Stimulated activated CD8-positive, alpha-beta memory T cell treated with anti-CD3 and anti-CD28 coated beads, Interleukin-15, amount 100 ng/mL, for 1 hour (primary cell): Measurements from ENCODE around the gene HDHD5.

ENCODE experiments used
- DNase-seq: peaks from one replicate; pipeline ENCODE4 v3.0.0-alpha.2; 2020; ENCODE audit warnings: low read depth

Gene HDHD5

DNA sequence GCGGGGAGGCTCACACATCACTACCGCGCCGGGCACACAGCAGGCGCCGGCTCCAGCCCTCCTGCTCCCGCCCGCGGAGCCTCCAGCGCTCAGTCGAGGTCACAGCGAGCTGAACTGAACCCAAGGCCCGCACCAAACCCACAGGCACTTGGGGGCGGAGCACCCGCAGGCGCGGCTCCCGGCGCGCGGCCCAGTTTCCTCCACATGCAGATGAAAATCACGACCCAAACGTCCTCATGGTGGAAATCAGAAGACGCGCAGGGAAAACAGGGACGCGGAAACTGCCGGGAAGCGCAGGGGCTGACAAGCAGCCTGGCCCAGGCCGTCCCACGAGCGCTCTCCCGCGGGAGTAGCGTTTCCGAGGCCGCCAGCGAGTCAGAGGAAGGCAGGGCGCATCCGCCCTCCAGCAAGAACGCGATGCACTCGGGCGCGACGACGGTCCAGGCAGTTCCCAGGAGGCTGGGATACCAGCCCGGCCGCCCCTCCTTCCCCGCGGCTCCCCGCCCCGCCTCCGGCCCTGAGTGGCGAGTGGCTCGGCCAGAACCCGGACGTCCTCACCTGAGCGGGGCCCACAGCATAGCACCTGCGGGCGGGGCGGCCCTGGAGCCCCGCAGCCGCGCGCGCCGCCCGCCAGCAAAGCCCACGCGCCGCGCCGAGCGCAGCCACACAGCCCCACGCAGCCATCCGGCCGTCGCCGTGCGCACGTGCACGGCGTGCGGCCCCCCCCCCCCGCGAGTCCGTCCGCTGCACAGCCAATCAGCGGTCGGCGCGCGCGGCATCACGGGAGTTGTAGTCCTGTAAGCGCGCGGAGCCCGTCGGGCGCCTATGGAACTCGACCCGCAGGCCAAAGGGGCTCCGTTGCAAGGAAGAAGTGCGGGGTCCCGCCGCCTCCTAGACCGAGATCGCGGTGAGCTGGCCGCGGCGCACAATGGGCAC, at the start of gene HDHD5:
HDHD5 (minus strand) TSS at position 710 of the 936 bp plus-strand sequence; CDS start at position 684, 26 bp downstream.
- peak; percentile 86 for DNase-seq

DNA sequence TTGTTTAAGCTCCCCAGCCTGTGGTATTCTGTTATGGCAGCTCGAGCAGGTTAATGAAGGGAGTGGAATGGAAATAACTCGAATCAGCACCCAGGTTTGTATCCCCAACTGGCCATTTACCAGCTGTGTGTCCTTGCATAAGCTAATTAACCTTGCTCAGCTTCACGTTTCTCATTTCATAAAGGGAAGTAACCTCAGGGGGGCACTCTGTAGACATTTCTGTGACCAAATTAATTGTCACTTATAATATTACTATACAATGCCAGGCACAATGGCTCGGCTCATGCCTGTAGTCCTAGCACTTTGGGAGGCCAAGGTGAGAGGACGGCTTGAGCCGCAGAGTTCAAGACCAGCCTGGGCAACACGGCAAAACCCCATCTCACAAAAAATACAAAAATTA, 46.4 kb upstream of the HDHD5 start:
- no peak for DNase-seq

DNA sequence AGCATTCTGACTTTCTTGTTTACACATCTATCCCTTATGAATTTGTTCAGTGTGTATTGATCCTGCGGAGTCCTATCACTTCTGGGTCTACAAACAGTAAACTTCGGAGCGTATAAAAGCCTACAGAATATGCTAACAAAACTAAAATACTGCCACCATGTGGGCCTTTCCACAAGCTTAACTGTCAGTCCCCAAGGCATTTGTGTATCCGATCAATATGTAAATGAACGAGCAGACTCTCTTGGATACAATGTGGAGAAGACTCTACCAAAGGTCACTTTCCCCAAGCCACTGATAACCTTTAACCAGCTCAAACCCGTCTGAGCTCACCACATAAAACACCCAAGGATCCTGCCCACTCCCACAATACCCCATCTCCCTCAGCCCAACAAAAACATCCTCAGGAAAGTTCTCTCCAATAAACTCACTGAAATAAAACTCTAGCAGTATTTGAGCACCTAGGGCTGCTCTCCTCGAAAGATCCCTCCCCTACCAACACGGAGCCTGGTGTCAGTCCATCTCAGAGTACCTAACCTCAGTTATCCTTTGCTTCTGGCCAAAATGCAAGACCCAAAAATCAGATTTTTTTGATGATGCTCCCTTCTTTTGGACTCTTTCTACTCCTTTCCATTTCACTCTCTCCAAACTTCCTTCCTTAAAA, 42.3 kb upstream of the HDHD5 start:
- DNase-seq: no peak

DNA sequence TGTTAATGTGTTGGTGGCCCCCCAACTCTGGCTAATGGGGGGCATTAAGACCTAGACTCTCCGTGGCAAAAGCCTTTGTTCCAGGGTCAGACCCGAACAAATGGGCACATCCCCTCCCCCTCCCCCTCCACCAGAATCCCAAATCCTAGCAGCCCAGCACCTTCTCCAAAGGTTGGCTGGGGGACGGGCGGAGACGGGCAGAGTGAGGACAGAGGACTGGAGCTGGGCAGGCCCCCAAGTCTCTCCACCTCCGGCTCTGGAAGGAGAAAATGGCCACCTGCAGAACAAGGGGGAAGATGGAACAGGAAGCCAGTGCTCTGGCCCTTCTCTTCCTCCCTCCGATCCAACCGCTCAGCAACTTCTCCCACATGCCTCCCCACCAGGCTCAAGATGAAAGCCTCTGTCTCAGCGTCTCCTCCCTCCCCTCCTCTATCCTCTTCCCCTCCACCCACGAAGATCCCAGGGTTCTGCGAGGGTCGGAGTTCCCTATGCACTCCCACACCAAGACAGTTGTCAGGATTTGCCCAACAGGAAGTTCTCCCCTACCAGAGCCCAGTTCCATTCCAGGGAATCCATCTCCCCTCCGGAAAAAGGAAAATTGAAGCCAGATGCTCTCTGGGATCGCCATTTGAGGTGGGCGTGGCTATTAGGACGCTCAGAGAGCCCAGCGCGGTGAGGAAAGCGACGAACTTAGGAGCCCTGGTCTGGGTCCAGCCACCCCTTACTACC, 40.1 kb upstream of the HDHD5 start:
- no peak for DNase-seq

DNA sequence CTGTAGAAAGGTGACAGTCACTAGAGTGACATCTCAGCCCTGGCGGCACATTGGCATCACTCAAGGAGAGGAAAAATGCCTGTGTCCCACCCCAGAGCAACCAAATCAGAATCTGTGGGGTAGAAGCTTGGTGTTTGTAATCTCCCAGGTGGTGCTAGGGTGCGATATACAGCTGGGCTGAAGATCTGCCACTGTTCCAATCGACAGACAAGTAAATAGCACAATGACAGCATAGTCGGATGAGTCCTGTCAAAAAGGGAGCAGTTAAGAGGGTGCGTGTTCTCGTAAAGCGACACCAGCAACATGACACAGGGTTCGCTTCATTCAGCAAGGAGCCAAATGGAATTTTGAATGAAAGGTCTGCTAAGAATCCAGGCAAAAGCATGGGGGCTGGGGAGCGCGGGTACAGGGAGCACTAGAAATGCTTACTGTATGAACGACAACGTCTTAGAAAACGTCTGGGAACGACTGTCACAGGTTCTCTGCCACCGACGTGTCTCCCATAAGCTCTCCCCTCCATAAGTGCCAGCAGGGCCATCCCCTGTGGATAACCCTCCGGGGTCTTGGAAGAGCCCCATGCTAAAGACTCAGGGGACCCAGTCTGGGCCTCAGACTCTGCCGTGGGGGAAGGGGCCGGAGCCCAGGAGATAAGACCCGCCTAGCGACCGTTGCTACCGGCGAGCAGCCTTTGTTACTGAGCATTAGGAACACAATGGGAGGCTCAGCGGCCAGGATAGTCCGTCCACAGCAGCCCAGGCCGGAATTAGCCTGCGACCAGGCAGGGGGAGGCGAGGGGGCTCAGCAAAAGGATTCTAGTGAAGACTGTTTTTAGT, 39.3 kb upstream of the HDHD5 start:
- DNase-seq: no peak

DNA sequence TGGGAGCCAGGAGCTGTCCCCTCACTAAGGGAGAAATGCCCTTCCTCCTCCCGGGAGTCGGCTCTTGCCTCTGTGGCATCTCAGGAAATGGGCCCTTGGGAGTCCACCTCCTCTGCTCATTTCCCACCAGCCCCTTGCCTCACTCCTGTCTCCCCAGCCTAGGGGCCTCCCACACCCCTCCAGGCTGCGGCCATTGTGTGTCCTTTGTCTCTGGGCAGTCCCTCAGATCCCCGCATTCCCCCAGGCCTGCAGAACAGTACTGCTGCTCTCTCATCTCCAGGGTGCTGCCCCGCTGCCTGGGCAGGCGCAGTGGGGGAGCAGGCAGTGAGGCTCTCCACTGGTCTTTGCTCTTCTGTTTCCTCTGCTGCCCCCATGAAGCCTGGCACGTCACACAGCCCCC, 35.1 kb upstream of the HDHD5 start:
- DNase-seq: no peak

DNA sequence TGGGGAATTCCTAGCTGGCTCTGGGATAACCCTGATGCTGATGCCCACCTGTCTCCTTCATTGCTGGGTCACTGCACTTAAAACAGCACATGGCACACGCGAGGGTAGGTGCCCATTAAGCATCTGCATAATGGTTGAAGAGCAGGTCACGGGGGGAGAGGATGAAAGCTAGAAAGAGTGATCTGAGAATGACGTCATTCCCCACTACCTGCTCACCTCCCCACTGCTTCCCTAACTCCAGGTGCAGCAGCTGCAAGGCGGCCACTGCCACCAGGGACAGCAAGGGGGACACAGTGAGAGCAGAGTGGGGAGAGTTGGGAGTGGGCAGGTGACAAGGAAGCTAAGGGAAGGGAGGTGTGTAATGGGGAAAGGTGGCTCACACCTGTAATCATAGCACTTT, 33.1 kb upstream of the HDHD5 start:
- no peak for DNase-seq

DNA sequence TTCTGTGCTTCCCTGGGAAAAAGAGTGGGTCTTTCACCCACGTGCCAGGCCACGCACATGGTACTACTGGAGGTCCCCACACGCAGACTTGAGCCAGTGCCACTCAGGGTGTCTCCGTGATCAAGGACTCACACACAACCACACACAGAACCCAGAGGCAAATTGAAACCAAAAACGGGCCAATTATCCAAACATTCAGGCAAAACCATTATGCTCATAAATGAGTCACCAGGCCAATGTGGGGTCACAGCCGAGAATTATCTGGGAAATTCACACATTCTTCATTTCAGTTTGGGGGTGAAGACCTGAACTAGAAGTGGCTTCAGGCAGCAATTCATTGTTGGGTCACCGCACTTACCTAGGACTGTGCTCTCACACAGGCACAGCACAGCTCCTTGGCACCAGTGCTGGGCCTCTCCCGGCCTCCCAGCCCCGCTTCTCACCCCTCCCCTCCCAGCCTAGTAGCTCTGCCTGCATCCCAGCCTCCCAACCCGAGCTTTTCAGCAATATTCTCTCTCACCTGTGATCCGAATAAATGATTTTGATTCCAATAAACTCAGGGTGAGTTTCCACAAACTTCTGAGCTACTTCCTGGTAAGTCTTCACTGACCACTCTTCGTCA, 32.2 kb upstream of the HDHD5 start:
- DNase-seq: no peak

DNA sequence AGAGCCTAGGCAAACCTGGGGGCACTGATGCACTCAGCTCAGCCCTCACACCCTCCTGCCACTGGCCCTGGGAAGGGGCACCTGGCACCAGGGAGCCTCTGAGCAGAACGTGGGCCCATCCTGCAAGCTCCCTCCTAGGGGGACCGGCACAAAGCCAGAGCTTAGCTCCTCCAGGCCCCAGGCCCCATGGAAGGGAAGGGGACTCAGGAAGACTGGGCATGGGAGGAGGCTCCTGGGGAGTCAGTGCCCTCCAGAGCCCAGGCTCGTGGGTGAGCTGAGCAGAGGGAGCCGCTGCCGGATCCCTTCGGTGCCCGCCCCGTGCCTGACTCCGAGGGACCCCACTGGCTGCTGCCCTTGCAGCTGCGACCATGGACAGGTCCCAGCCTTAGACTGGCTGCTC, 31.6 kb upstream of the HDHD5 start:
- no peak for DNase-seq

DNA sequence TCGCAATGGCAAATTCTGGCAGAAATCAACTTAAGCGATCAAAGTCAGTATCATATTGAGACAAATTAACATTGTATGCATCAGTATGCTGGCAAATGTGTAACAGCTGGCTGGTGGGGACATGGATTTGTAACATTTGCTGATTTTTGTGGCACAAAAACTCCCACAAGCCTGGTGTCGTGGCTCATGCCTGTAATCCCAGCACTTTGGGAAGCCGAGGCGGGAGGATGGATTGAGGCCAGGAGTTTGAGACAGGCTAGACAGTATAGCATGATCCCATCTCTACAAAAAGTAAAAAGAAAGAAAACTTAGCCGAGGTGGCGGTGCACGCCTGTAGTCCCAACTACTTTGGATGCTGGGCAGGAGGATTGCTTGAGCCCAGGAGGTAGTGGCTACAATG, 17.6 kb upstream of the HDHD5 start:
- DNase-seq: no peak

DNA sequence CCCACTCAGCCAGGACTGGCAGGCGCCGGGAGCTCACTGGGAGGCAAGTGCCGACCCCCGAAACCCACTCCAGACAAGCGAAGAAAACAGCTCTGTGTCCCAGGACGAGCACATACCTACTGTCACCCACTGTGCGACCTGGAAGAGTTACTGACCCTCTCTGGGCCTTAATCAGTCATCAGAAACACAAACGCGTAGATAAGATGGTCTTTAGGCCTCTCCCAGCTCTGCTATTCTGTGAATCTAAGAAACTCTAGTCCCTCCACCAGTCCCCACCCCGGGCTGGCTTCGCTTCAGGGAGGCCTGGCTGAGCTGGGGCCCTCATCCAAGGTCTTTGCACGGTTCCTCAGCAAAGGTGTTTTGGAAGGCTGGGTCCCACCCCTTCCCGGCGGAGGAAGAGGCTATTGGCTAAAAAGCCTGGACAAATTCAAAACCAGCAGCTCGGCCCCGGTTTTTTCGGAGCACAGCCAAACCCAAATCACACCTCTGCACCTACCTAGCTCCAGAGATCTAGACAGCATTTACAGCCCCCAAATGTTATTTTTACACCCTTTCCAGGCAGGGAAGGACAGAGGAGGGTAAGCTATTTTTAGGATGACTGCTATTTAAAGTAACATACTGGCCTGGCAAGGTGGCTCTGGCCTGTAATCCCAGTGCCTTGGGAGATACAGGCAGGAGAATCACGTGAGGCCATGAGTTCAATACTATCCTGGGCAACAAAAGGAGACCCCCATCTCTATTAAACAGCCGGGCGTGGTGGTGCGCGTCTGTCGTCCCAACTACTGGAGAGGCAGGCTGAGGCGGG, 13.2 kb upstream of the HDHD5 start:
- no peak for DNase-seq

DNA sequence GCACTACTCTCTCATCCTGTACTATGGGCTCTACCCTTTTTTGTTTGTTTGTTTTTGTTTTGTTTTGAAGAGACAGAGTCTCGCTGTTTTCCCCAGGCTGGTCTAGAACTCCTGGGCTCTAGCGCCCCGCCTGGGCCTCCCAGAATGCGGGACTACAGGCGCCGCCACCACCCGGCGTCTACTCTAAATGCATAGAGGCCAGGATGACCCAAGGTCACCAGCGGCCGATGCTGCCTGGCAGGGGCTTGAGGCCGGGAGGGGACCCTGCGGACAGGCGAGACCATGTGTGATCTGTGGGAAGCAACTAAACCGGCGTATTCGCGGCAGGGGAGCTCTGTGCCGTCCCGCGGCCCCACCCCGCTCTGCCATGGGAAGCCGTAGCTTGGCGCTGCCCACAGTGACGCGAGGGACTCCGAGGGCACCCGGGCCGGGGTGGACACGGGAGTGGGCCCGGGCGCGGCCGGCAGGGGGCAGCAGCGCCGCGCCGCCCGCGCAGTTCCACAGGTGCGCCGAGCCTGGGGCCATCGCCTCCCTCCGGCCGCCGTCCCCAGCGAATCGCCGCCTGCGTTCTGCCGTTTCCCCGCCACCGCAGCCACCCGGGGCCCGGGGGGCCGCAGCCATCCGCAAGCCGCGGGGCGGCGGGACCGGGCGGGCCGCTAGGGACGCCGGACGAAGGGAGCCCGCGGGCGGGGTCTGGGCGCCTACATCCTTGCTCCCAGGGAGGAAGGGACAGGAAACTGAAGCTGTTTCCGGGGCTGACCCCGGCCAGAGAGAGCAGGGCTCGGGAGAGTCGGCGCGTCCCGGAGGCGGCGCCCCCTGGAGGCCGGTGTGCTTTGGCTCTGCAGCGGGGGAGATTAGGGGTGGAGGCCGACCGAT, 12.3 kb upstream of the HDHD5 start:
- peak; percentile 60 for DNase-seq

DNA sequence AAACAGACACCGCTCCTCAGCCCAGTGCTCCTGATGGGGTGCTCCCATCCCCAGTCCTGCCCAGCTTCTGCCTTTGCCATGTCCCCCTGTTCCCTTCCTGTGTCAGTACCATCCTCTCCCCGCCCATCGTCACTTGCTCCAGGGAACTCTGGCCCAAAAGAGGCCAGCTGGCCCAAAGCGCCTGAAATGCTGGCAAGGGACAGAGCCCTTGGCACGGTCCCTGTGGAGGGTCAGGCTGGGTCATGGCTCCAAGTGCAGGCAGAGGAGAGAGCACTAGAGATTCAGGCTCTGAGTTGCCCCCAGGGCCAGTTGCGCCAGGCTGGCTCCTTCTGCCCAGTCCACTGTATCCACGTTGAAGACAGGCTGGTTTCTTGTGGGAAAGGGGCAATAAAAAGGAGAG, 8.4 kb upstream of the HDHD5 start:
- no peak for DNase-seq

DNA sequence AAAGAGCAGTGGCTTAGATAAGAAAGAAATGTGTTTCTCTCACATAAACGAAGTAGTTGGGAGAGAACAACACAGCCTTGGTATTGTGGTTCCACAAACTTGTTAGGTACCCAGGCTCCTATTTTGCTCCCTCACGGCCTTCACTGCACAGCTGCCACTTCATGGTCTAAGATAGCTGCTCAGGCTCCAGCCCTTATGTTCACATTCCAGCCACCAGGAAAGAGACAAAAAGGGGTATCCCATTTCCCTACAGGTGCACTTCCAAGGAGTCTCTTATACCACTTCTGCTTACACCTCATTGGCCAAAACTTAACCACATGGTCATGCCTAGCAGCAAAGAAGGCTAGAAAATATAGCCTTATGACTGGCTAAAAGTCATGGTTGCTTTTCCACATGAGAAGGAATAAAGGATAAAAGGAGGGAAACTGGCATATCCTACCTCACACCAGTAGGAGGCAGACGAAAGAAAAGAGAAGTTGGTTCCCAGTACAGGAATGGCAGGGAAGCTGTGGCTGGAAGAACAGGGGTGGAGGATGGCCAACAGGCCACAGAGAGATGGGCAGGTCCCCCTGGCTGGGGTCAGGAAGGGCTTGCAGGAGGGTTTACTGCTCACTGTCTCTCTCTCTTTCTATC, 5.4 kb upstream of the HDHD5 start:
- no peak for DNase-seq

DNA sequence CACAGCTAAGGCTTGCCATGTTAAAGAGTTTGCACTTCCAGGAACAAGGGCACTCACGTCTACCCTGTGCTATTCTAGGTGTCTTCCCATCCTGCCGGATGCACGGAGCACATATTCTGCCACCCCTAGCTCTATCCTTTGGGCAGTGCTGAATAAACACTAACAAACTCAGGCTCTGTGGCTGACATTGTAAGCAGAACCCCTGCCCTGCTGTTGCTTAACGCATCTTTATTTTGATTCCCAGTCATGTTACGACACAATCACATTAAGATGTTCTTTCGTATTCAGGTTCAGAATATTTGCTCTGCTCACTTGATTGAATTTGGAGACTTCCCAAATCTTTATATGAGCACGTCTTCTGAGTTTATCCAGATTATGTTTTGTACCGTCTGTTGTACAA, 3.7 kb upstream of the HDHD5 start:
- no peak for DNase-seq

DNA sequence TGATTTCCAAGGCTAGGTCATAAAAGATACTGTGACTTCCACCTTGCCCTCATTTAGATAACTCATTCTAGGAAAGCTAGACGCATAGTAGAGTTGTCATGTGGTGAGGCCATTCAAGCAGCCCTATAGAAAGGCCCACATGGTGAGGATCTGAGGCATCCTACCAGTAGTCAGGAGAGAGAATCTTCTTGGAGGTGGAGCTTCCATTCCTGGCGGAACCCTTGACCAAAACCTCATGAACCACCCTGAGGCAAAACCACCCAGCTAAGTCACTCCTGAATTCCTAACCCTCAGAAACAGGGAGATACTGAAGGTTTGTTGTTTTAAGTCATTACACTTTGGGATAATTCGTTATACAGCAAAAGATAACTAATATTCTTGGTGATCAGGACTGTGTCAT, 2.9 kb upstream of the HDHD5 start:
- DNase-seq: no peak

DNA sequence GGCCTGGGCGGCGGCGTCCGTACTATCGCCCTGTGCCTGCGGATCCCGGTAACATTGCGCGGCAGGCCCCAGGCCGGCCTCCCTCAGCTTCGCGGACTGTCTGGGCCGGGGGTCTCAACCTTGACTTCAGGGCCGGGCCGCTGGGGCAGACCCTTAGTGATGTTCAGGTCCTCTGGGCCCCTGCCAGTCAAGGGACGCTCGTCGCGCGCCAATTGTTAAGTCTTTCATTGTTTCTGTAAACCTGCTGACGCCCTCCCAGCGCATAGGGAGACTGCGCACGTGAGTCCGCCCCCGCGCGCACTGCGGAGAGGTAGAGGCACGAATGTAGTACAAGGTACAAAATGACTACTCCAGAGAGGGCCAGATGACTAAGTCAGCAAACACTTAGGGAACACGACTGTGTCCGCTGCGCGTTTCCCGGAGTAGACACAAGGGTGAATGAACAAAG, 451 bp upstream of the HDHD5 start:
- DNase-seq: peak; percentile 7

DNA sequence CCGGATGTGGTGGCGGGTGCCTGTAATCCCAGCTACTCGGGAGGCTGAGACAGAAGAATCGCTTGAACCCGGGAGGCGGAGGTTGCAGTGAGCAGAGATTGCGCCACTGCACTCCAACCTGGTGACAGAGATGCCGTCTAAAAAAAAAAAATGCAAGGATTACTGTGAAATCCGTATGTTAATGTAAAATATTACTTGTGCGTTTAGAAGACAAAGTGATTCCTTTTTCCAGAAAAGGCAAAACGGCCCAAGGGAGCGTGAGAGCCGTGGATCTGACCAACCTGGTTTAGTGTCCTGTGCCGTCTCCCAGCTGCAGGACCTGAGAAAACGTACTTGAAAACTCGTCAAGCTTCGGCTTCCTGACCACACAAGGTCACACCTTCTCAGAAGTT, 905 bp downstream of the HDHD5 start:
- no peak for DNase-seq

DNA sequence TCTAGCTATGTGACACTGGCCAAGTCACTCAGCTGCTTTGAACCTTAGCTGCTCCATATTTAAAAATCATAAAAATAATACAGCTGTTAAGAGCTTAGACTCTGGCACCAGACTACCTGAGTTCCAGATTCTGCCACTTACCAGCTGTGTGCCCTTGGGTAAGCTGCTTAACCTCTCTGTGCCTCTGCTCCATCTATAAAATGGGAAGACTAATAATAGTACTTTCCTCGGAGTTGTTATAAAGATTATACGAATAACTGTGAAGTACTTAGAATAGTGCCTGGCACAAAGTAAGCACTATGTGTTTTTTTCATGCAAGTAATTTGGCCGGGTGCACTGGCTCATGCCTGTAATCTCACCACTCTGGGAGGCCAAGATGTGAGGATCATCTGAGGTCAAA, 1.4 kb downstream of the HDHD5 start:
- no peak for DNase-seq
